ENCODE data around the gene SLC7A7. TPM values are rescaled to one million over a fixed set of nuclear protein-coding genes. Genes with fewer than 3 reads are reported as not detected.

SLC7A7 gene
- total and polyA plus RNA-seq, 10 of the 15 experiments (the other 5 are each of a cell fraction or from before 2014, with no cell fraction given), result 27.8 to 79.2 (median 50.8) TPM

GRCh38 chr14:22748631-22749068, 66.6 kb downstream of the SLC7A7 start (continued):
- TF ChIP-seq BCLAF1 (IDR thresholded peaks at IDR 0.05) (no peak), NBN (IDR thresholded peaks at IDR 0.05) (peak; percentile 22; the same call in 1 of the 2 replicates), IKZF2 (IDR thresholded peaks at IDR 0.05) (peak in 1 of 2 experiments; percentile 15; a peak in 1 of 4 replicates), NFIC (IDR thresholded peaks at IDR 0.05; ENCODE audit: low read depth, low read length) (0 out of 2 replicates have a peak, but pooled peaks have one; percentile 4)

GRCh38 chr14:22748206-22748605, 67.0 kb downstream of the SLC7A7 start:
- 72% methylated on average over 4 of the region's 4 CpGs for WGBS (ENCODE audit: insufficient coverage, insufficient replicate concordance, low lambda C conversion rate, missing lambda C conversion rate)
- Histone ChIP-seq H3K27ac (ENCODE audit: control insufficient read depth, insufficient read depth) (peak overlapping the region; percentile 45), H3K79me2 (ENCODE audit: control insufficient read depth, insufficient read depth, low read length) (no peaks in the 10 kb centered on the region), H3K36me3 (ENCODE audit: control insufficient read depth in 2 of 2, insufficient read depth in 2 of 2, low read length in 1 of 2) (no peaks in the 10 kb centered on the region), H3K9ac (ENCODE audit: control insufficient read depth, insufficient read depth, low read length) (peak overlapping the region; percentile 20), H3K4me2 (ENCODE audit: control insufficient read depth, insufficient read depth) (peak overlapping the region; percentile 81; the same call in 1 of the 2 replicates), H3K4me3 (no peak overlapping the region), H2AFZ (ENCODE audit: control insufficient read depth, low read depth, low read length) (no peak overlapping the region; the same call in 1 of the 2 replicates), H3K27me3 (replicated peaks in 1 of 2; ENCODE audit: control insufficient read depth in 2 of 2, insufficient read depth in 2 of 2, low read length in 1 of 2) (no peaks in the 10 kb centered on the region), H3K4me1 (ENCODE audit: control insufficient read depth, insufficient read depth, low read length) (peaks cover 15% of the 10 kb centered on the region), H4K20me1 (ENCODE audit: control insufficient read depth, insufficient read depth) (no peaks in the 10 kb centered on the region), H3K9me3 (replicated peaks; ENCODE audit: control insufficient read depth, insufficient read depth, low read length) (no peaks in the 10 kb centered on the region)
- ChIA-PET RAD21 (ENCODE audit: unreplicated experiment) (interaction anchor here (1.0 to 3.3 kb wide), 2 partner anchors 18 to 153 kb away, joined by 3 to 16 read pairs; partner anchors contain the start of gene OXA1L), CTCF (interaction anchor here (1.1 to 3.4 kb wide), 5 partner anchors 14 to 105 kb away, joined by 6 to 33 read pairs (median 7); partner anchors contain the start of gene OXA1L), POLR2A (no interaction called here), SMC1A (ENCODE audit: uncharacterized antibody, unreplicated experiment) (interaction anchor here (0.8 to 3.1 kb wide), 7 partner anchors 16 to 106 kb away, joined by 3 to 19 read pairs (median 7); partner anchors contain the start of gene OXA1L)
- FAIRE-seq (peak; percentile 52), DNase-seq (ENCODE audit: low read depth, low spot score) (no peak), ATAC-seq (no peak)
- in situ Hi-C loops (cut with MboI), result no loop called here
- BruUV-seq (replicated peaks), result no TSS peak
- intact Hi-C loops (cut with micrococcal nuclease; ENCODE audit: unreplicated experiment), result no loop called here
- no peak for TF ChIP-seq GATAD2B (conservative IDR thresholded peaks at IDR 0.05; ENCODE audit: low read depth)
- no peak for TF ChIP-seq PBX3 (IDR thresholded peaks at IDR 0.05; ENCODE audit: insufficient replicate concordance, low read depth, low read length)
- TF ChIP-seq BRCA1 (IDR thresholded peaks at IDR 0.05; ENCODE audit: low read depth, low read length), result no peak
- no peak for TF ChIP-seq ESRRA (IDR thresholded peaks at IDR 0.05; ENCODE audit: low read length)
- TF ChIP-seq TCF7 (IDR thresholded peaks at IDR 0.05; ENCODE audit: borderline replicate concordance), result no peak
- no peak for TF ChIP-seq ZNF24 (IDR thresholded peaks at IDR 0.05)
- TF ChIP-seq SRF (IDR thresholded peaks at IDR 0.05; ENCODE audit: low read depth in 2 of 2, low read length in 2 of 2), result no peak
- TF ChIP-seq POU2F2 (IDR thresholded peaks at IDR 0.05; ENCODE audit: borderline replicate concordance, low read depth, low read length), result no peak
- no peak for TF ChIP-seq RELA (IDR thresholded peaks at IDR 0.05; ENCODE audit: borderline replicate concordance, partially characterized antibody)
- no peak for TF ChIP-seq PKNOX1 (IDR thresholded peaks at IDR 0.05)

All from GM12878 (cell line).